ENCODE measurements around the gene EXOC4.

EXOC4 gene

DNA sequence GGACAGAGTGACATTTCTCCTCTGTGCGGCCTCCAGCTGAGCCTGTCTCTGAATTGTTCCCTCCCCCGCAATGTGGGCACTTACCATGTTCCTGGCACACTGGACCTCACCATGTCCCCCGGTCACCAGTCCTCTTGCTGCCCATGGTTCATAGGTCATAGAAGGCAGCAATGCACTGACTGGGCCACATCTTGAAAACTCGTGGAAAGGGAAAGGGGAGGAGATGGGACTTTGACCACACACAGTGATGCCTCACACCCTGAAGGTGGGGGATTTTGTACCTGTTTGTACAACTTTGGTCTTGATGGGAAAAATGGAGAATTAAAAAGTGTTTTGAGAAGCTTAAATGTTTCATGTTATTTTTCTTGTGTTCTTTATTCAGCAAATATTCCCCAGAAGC, 812.5 kb downstream of the EXOC4 start:
- Histone ChIP-seq H3K4me3 (ENCODE audit: low read length in 2 of 2) (no peak overlapping the region), H3K4me2 (ENCODE audit: insufficient read depth, low read length, poor library complexity, severe bottlenecking) (no peak overlapping the region), H3K9ac (ENCODE audit: low read depth, low read length, poor library complexity) (no peak overlapping the region), H3K18ac (ENCODE audit: low read length) (no peak overlapping the region), H2AFZ (ENCODE audit: low read length) (no peak overlapping the region), H2AK5ac (ENCODE audit: low read depth, low read length) (no peak overlapping the region), H4K8ac (ENCODE audit: low read depth, low read length) (no peak overlapping the region), H2BK120ac (ENCODE audit: low read depth, low read length) (no peak overlapping the region), H3K79me1 (ENCODE audit: low read depth, low read length) (no peaks in the 10 kb centered on the region), H3K27me3 (ENCODE audit: control insufficient read depth in 3 of 3, insufficient read depth in 3 of 3, low read depth in 1 of 3, low read length in 3 of 3) (no peaks in the 10 kb centered on the region), H2BK12ac (ENCODE audit: low read length) (no peak overlapping the region), H3K27ac (replicated peaks; ENCODE audit: low read length) (no peak overlapping the region), H3K4me1 (ENCODE audit: control insufficient read depth in 2 of 2, insufficient read depth in 1 of 2, low read depth in 1 of 2, low read length in 2 of 2) (peaks cover 0 to 8% of the 10 kb centered on the region in 2 donors), H2BK5ac (ENCODE audit: low read length) (no peak overlapping the region), H3K4ac (ENCODE audit: low read length) (no peak overlapping the region), H3K23ac (ENCODE audit: low read depth, low read length, poor library complexity) (no peak overlapping the region), H3K36me3 (replicated peaks in 1 of 2; ENCODE audit: control insufficient read depth in 2 of 2, insufficient read depth in 2 of 2, low read length in 2 of 2) (no peaks in the 10 kb centered on the region), H3K9me3 (replicated peaks in 1 of 2; ENCODE audit: control insufficient read depth in 2 of 2, insufficient read depth in 1 of 2, low read depth in 1 of 2, low read length in 2 of 2) (no peaks in the 10 kb centered on the region), H2BK15ac (ENCODE audit: low read length) (no peak overlapping the region), H4K91ac (ENCODE audit: low read depth, low read length, poor library complexity) (no peak overlapping the region), H3K14ac (ENCODE audit: low read length) (no peak overlapping the region)
- no CpG with 5 or more reads among the region's 4 CpGs for WGBS, 2 donors (ENCODE audit: extremely low coverage in 2 of 2, insufficient read length in 2 of 2, insufficient replicate concordance in 1 of 2)
- no peak for DNase-seq (ENCODE audit: low spot score)

DNA sequence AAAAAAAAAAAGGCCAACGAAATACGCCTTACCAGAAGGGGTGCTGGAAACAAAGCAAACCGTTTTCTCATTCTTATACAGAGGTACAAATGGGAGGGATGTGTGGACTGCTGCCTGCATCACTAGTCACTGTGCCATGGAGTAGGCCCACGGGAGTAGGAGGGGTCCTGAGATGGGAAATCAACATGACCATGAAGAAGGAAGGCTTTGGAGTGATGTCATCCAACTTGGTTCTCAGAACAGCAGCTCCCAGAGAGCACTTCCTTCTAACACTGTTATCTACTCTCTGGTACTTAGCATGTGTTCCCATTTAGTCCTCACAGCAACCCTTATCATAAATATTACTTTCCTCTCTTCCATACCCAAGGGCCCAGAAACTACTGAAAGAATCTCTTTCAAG, 814.3 kb downstream of the EXOC4 start:
- Histone ChIP-seq H3K27me3 (ENCODE audit: control insufficient read depth in 3 of 3, insufficient read depth in 3 of 3, low read depth in 1 of 3, low read length in 3 of 3) (no peaks in the 10 kb centered on the region), H3K4ac (ENCODE audit: low read length) (no peak overlapping the region), H3K36me3 (replicated peaks in 1 of 2; ENCODE audit: control insufficient read depth in 2 of 2, insufficient read depth in 2 of 2, low read length in 2 of 2) (no peaks in the 10 kb centered on the region), H3K4me2 (ENCODE audit: insufficient read depth, low read length, poor library complexity, severe bottlenecking) (no peak overlapping the region), H4K91ac (ENCODE audit: low read depth, low read length, poor library complexity) (no peak overlapping the region), H2AK5ac (ENCODE audit: low read depth, low read length) (no peak overlapping the region), H3K4me3 (ENCODE audit: low read length in 2 of 2) (no peak overlapping the region), H3K4me1 (ENCODE audit: control insufficient read depth in 2 of 2, insufficient read depth in 1 of 2, low read depth in 1 of 2, low read length in 2 of 2) (no peaks in the 10 kb centered on the region), H3K14ac (ENCODE audit: low read length) (no peak overlapping the region), H3K9ac (ENCODE audit: low read depth, low read length, poor library complexity) (no peak overlapping the region), H3K9me3 (replicated peaks in 1 of 2; ENCODE audit: control insufficient read depth in 2 of 2, insufficient read depth in 1 of 2, low read depth in 1 of 2, low read length in 2 of 2) (no peaks in the 10 kb centered on the region), H3K18ac (ENCODE audit: low read length) (no peak overlapping the region), H2BK120ac (ENCODE audit: low read depth, low read length) (no peak overlapping the region), H3K79me1 (ENCODE audit: low read depth, low read length) (no peaks in the 10 kb centered on the region), H2BK5ac (ENCODE audit: low read length) (no peak overlapping the region), H3K27ac (replicated peaks; ENCODE audit: low read length) (no peak overlapping the region), H2AFZ (ENCODE audit: low read length) (no peak overlapping the region), H2BK15ac (ENCODE audit: low read length) (no peak overlapping the region), H3K23ac (ENCODE audit: low read depth, low read length, poor library complexity) (no peak overlapping the region), H2BK12ac (ENCODE audit: low read length) (no peak overlapping the region), H4K8ac (ENCODE audit: low read depth, low read length) (no peak overlapping the region)
- WGBS, 2 donors (ENCODE audit: extremely low coverage in 2 of 2, insufficient read length in 2 of 2, insufficient replicate concordance in 1 of 2), result no CpG with 5 or more reads among the region's 4 CpGs
- DNase-seq (ENCODE audit: low spot score), result no peak

DNA sequence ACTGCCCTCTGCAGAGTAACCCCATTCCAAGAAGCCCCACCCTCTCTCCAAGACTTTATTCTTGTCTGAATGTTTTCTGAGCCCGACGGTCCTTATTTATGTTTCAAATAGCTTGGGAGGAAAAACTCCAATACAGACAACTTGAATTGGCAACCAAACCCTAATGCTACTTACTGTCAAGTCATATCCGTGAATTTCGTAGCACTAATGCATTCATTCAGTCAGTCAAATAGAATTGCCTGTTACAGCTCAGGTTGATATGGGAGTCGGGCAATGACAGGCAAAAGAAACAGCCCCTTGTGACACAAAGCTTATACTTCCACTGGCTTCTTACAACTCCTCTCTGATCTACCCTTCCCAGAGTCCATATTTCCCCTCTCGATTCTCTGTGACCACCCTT, 815.8 kb downstream of the EXOC4 start:
- no peak for DNase-seq (ENCODE audit: low spot score)
- H3K4me2 ChIP-seq (ENCODE audit: insufficient read depth, low read length, poor library complexity, severe bottlenecking), result no peak overlapping the region
- no peak overlapping the region for H3K18ac ChIP-seq (ENCODE audit: low read length)
- no peak overlapping the region for H2BK5ac ChIP-seq (ENCODE audit: low read length)
- H3K27ac ChIP-seq (replicated peaks; ENCODE audit: low read length), result no peak overlapping the region
- no peak overlapping the region for H2BK12ac ChIP-seq (ENCODE audit: low read length)
- H2AFZ ChIP-seq (ENCODE audit: low read length), result no peak overlapping the region
- H3K4me3 ChIP-seq (ENCODE audit: low read length in 2 of 2), result no peak overlapping the region
- H2BK120ac ChIP-seq (ENCODE audit: low read depth, low read length), result no peak overlapping the region
- no peak overlapping the region for H2BK15ac ChIP-seq (ENCODE audit: low read length)
- no CpG with 5 or more reads among the region's 6 CpGs for WGBS, 2 donors (ENCODE audit: extremely low coverage in 2 of 2, insufficient read length in 2 of 2, insufficient replicate concordance in 1 of 2)
- no peak overlapping the region for H3K23ac ChIP-seq (ENCODE audit: low read depth, low read length, poor library complexity)
- H3K4ac ChIP-seq (ENCODE audit: low read length), result no peak overlapping the region
- no peaks in the 10 kb centered on the region for H3K27me3 ChIP-seq (ENCODE audit: control insufficient read depth in 3 of 3, insufficient read depth in 3 of 3, low read depth in 1 of 3, low read length in 3 of 3)
- no peaks in the 10 kb centered on the region for H3K4me1 ChIP-seq (ENCODE audit: control insufficient read depth in 2 of 2, insufficient read depth in 1 of 2, low read depth in 1 of 2, low read length in 2 of 2)
- no peak overlapping the region for H2AK5ac ChIP-seq (ENCODE audit: low read depth, low read length)
- no peak overlapping the region for H3K14ac ChIP-seq (ENCODE audit: low read length)
- no peaks in the 10 kb centered on the region for H3K36me3 ChIP-seq (replicated peaks in 1 of 2; ENCODE audit: control insufficient read depth in 2 of 2, insufficient read depth in 2 of 2, low read length in 2 of 2)
- no peak overlapping the region for H3K9ac ChIP-seq (ENCODE audit: low read depth, low read length, poor library complexity)
- H3K9me3 ChIP-seq (replicated peaks in 1 of 2; ENCODE audit: control insufficient read depth in 2 of 2, insufficient read depth in 1 of 2, low read depth in 1 of 2, low read length in 2 of 2), result no peaks in the 10 kb centered on the region
- H4K8ac ChIP-seq (ENCODE audit: low read depth, low read length), result no peak overlapping the region
- H4K91ac ChIP-seq (ENCODE audit: low read depth, low read length, poor library complexity), result no peak overlapping the region
- H3K79me1 ChIP-seq (ENCODE audit: low read depth, low read length), result no peaks in the 10 kb centered on the region

DNA sequence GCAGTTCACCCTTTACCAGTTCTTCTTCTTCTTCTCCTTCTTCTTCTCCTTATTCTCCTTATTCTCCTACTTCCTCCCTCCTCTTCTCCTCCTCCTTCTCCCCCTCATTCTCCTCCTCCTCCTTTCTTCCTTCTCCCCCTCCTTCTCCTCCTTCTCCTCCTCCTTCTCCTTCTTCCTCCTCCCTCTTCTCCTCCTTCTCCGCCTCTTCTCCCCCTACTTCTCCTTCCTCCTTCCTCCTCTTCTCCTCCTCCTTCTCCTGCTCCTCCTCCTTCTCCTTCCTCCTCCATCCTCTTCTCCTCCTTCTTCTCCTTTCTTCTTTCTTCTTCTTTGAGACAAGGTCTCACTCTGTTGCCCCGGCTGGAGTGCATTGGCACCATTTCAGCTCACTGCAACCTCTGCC, 816.3 kb downstream of the EXOC4 start:
- Histone ChIP-seq H2BK120ac (ENCODE audit: low read depth, low read length) (no peak overlapping the region), H2AFZ (ENCODE audit: low read length) (no peak overlapping the region), H3K36me3 (replicated peaks in 1 of 2; ENCODE audit: control insufficient read depth in 2 of 2, insufficient read depth in 2 of 2, low read length in 2 of 2) (no peaks in the 10 kb centered on the region), H3K18ac (ENCODE audit: low read length) (no peak overlapping the region), H2BK15ac (ENCODE audit: low read length) (no peak overlapping the region), H3K27me3 (ENCODE audit: control insufficient read depth in 3 of 3, insufficient read depth in 3 of 3, low read depth in 1 of 3, low read length in 3 of 3) (no peaks in the 10 kb centered on the region), H4K8ac (ENCODE audit: low read depth, low read length) (no peak overlapping the region), H3K4me1 (ENCODE audit: control insufficient read depth in 2 of 2, insufficient read depth in 1 of 2, low read depth in 1 of 2, low read length in 2 of 2) (no peaks in the 10 kb centered on the region), H3K4me2 (ENCODE audit: insufficient read depth, low read length, poor library complexity, severe bottlenecking) (no peak overlapping the region), H2AK5ac (ENCODE audit: low read depth, low read length) (no peak overlapping the region), H3K4ac (ENCODE audit: low read length) (no peak overlapping the region), H3K9ac (ENCODE audit: low read depth, low read length, poor library complexity) (no peak overlapping the region), H3K23ac (ENCODE audit: low read depth, low read length, poor library complexity) (no peak overlapping the region), H3K4me3 (ENCODE audit: low read length in 2 of 2) (no peak overlapping the region), H3K9me3 (replicated peaks in 1 of 2; ENCODE audit: control insufficient read depth in 2 of 2, insufficient read depth in 1 of 2, low read depth in 1 of 2, low read length in 2 of 2) (no peaks in the 10 kb centered on the region), H3K79me1 (ENCODE audit: low read depth, low read length) (no peaks in the 10 kb centered on the region), H2BK12ac (ENCODE audit: low read length) (no peak overlapping the region), H4K91ac (ENCODE audit: low read depth, low read length, poor library complexity) (no peak overlapping the region), H2BK5ac (ENCODE audit: low read length) (no peak overlapping the region), H3K27ac (replicated peaks; ENCODE audit: low read length) (no peak overlapping the region), H3K14ac (ENCODE audit: low read length) (no peak overlapping the region)
- no peak for DNase-seq (ENCODE audit: low spot score)
- no CpG with 5 or more reads among the region's 2 CpGs for WGBS, 2 donors (ENCODE audit: extremely low coverage in 2 of 2, insufficient read length in 2 of 2, insufficient replicate concordance in 1 of 2)
